ENCODE results near the gene CASZ1. TPM values are rescaled to one million over a fixed set of nuclear protein-coding genes. Genes with fewer than 3 reads are reported as not detected.

The CASZ1 gene
- total and polyA plus RNA-seq, 8 donors: 6.0 to 166 (median 39.8) TPM

- Histone ChIP-seq H3K27ac (peak overlapping the region; percentile 69 to 86 (median 78)), H3K36me3 (peaks cover 0 to 9% (median 0%) of the 10 kb centered on the region in 4 donors), H3K9me3 (no peaks in the 10 kb centered on the region), H3K4me1 (peaks cover 80 to 100% (median 92%) of the 10 kb centered on the region in 4 donors), H3K4me3 (peak overlapping the region in 1 of 4 donors; percentile 20), H3K27me3 (no peaks in the 10 kb centered on the region)
- intact Hi-C loops (cut with DNase I; ENCODE audit: low total_unique reads): no loop called here
- TF ChIP-seq CTCF (IDR thresholded peaks at IDR 0.05): no peak
- no peak for TF ChIP-seq EP300 (IDR thresholded peaks at IDR 0.05)
- TF ChIP-seq POLR2AphosphoS5 (IDR thresholded peaks at IDR 0.05): peak in 2 of 3 donors; percentile 60
- 17 to 49% (median 27%) methylated on average over 19 to 23 of the region's 23 CpGs for WGBS, 5 donors
- peak; percentile 80 to 82 for DNase-seq
These were observed 34.8 kb downstream of the CASZ1 start for GRCh38 chr1:10761503-10762152.

GRCh38 chr1:10760566-10761502, 35.6 kb downstream of the CASZ1 start:
- intact Hi-C loops (cut with DNase I; ENCODE audit: low total_unique reads): no loop called here
- DNase-seq: no peak
- WGBS, 5 donors: 66 to 76% (median 68%) methylated on average over 17 of the region's 17 CpGs
- H3K4me3 ChIP-seq: no peak overlapping the region
- no peak for TF ChIP-seq POLR2A (IDR thresholded peaks at IDR 0.05)
- no peak for TF ChIP-seq EP300 (IDR thresholded peaks at IDR 0.05)
- TF ChIP-seq POLR2AphosphoS5 (IDR thresholded peaks at IDR 0.05): no peak
- no peak for TF ChIP-seq CTCF (IDR thresholded peaks at IDR 0.05)
- no peaks in the 10 kb centered on the region for H3K27me3 ChIP-seq
- peaks cover 0 to 9% (median 0%) of the 10 kb centered on the region in 4 donors for H3K36me3 ChIP-seq
- H3K9me3 ChIP-seq: no peaks in the 10 kb centered on the region
- H3K27ac ChIP-seq: peak overlapping the region; percentile 57 to 86 (median 78)
- H3K4me1 ChIP-seq: peaks cover 80 to 100% (median 92%) of the 10 kb centered on the region in 4 donors

GRCh38 chr1:10759413-10760200, 36.8 kb downstream of the CASZ1 start:
- H3K4me3 ChIP-seq: no peak overlapping the region
- WGBS, 5 donors: 26 to 54% (median 49%) methylated on average over 9 to 15 of the region's 15 CpGs
- DNase-seq: peak; percentile 82 to 87
- H3K27ac ChIP-seq: peak overlapping the region; percentile 57 to 86 (median 78)
- H3K9me3 ChIP-seq: no peaks in the 10 kb centered on the region
- peaks cover 0 to 9% (median 0%) of the 10 kb centered on the region in 4 donors for H3K36me3 ChIP-seq
- no peaks in the 10 kb centered on the region for H3K27me3 ChIP-seq
- intact Hi-C loops (cut with DNase I; ENCODE audit: low total_unique reads): no loop called here
- peaks cover 74 to 100% (median 91%) of the 10 kb centered on the region in 4 donors for H3K4me1 ChIP-seq
- peak in 2 of 3 donors; percentile 55 to 62 for TF ChIP-seq POLR2AphosphoS5 (IDR thresholded peaks at IDR 0.05)
- TF ChIP-seq CTCF (IDR thresholded peaks at IDR 0.05): no peak

- Histone ChIP-seq H3K36me3 (peaks cover 0 to 9% (median 0%) of the 10 kb centered on the region in 4 donors), H3K4me3 (no peak overlapping the region), H3K27me3 (peaks cover 0 to 3% (median 0%) of the 10 kb centered on the region in 3 donors), H3K27ac (peak overlapping the region; percentile 77 to 86 (median 82)), H3K4me1 (peaks cover 70 to 99% (median 85%) of the 10 kb centered on the region in 4 donors), H3K9me3 (no peaks in the 10 kb centered on the region)
- whole genome bisulfite sequencing, 5 donors: 31 to 60% (median 51%) methylated on average over 9 to 10 of the region's 10 CpGs
- peak in 1 of 2 donors; percentile 56 for DNase-seq
- intact Hi-C loops (cut with DNase I; ENCODE audit: low total_unique reads): no loop called here
- no peak for TF ChIP-seq CTCF (IDR thresholded peaks at IDR 0.05)
- TF ChIP-seq POLR2A (IDR thresholded peaks at IDR 0.05): no peak
- no peak for TF ChIP-seq EP300 (IDR thresholded peaks at IDR 0.05)
These were observed 39.6 kb downstream of the CASZ1 start for GRCh38 chr1:10756842-10757241.

Measured in stomach (tissue), 9 donors.